K562 (cell line): Measurements from ENCODE around the gene KISS1R.

Experiments
- BMI1 ChIP-seq: fragments of 150-350 bp; IDR thresholded peaks from 2 replicates; pipeline ENCODE4 v1.6.1; 2014; ENCODE audit warnings: low read length
- JUND ChIP-seq, 2 experiments: IDR thresholded peaks; 2 replicates in 1 of 2; 3 replicates in 1 of 2; pipeline ENCODE4 v1.6.1; 2011; ENCODE audit warnings: borderline replicate concordance in 2 of 2, low read depth in 2 of 2, low read length in 2 of 2, improper control_type of control experiment in 1 of 2, missing biosample characterization in 1 of 2, missing genetic modification characterization in 1 of 2, missing genetic modification reagents in 1 of 2
- TF ChIP-seq, protein P1 (sequence below), 3 experiments: IDR thresholded peaks in 2 of 3; conservative IDR thresholded peaks in 1 of 3; 2 replicates each; pipeline ENCODE4 v1.5.1; 2011 to 2012; ENCODE audit warnings: low read length in 3 of 3, mild to moderate bottlenecking in 3 of 3, control low read depth in 2 of 3, improper control_type of control experiment in 1 of 3, inconsistent platforms in 1 of 3, low read depth in 1 of 3, mixed read lengths in 1 of 3, moderate library complexity in 1 of 3; ENCODE audit not compliant: insufficient read depth in 2 of 3
- TF ChIP-seq, protein P2 (sequence below): fragments of 450-650 bp; IDR thresholded peaks from 2 replicates; pipeline ENCODE4 v1.6.1; 2016; ENCODE audit warnings: mild to moderate bottlenecking

DNA sequence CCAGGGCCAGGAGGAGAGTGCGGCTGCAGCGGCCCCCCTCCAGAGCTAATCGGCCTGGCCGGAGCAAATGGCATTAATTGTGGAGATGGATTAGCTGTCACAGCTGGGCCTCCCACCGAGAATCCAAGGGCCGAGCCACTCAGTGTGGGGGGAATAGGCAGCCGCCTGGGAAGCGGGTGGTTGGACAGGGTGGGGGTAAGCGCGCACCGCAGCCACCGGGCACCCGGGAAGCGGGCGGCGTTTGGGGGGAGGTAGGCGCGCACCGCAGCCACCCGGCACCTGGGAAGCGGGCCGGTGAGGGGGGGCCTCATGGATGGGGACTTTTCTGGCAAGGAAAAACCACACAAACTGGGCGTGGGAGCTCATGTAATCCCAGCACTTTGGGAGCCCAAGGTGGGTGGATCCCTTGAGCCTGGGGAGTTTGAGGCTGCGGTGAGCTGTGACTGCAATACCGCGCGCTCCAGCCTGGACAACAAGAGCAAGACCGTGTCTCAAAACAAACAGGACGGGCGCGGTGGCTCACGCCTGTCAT lies 13.8 kb upstream of the KISS1R start:
- TF ChIP-seq, protein P1, sequence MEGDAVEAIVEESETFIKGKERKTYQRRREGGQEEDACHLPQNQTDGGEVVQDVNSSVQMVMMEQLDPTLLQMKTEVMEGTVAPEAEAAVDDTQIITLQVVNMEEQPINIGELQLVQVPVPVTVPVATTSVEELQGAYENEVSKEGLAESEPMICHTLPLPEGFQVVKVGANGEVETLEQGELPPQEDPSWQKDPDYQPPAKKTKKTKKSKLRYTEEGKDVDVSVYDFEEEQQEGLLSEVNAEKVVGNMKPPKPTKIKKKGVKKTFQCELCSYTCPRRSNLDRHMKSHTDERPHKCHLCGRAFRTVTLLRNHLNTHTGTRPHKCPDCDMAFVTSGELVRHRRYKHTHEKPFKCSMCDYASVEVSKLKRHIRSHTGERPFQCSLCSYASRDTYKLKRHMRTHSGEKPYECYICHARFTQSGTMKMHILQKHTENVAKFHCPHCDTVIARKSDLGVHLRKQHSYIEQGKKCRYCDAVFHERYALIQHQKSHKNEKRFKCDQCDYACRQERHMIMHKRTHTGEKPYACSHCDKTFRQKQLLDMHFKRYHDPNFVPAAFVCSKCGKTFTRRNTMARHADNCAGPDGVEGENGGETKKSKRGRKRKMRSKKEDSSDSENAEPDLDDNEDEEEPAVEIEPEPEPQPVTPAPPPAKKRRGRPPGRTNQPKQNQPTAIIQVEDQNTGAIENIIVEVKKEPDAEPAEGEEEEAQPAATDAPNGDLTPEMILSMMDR (IDR thresholded peaks at IDR 0.05 in 2 of 3, conservative IDR thresholded peaks at IDR 0.05 in 1 of 3; ENCODE audit: insufficient read depth in 2 of 3, low read depth in 1 of 3, low read length in 3 of 3) = no peak
- TF ChIP-seq JUND (IDR thresholded peaks at IDR 0.05; ENCODE audit: borderline replicate concordance, low read depth, low read length) (no peak), JUND (tag; IDR thresholded peaks at IDR 0.05; ENCODE audit: borderline replicate concordance, low read depth, low read length) (no peak), BMI1 (no peak)
- TF ChIP-seq, protein P2, sequence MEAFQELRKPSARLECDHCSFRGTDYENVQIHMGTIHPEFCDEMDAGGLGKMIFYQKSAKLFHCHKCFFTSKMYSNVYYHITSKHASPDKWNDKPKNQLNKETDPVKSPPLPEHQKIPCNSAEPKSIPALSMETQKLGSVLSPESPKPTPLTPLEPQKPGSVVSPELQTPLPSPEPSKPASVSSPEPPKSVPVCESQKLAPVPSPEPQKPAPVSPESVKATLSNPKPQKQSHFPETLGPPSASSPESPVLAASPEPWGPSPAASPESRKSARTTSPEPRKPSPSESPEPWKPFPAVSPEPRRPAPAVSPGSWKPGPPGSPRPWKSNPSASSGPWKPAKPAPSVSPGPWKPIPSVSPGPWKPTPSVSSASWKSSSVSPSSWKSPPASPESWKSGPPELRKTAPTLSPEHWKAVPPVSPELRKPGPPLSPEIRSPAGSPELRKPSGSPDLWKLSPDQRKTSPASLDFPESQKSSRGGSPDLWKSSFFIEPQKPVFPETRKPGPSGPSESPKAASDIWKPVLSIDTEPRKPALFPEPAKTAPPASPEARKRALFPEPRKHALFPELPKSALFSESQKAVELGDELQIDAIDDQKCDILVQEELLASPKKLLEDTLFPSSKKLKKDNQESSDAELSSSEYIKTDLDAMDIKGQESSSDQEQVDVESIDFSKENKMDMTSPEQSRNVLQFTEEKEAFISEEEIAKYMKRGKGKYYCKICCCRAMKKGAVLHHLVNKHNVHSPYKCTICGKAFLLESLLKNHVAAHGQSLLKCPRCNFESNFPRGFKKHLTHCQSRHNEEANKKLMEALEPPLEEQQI = no peak
